ENCODE data around the gene DLGAP1.

- TF ChIP-seq CTCF (IDR thresholded peaks at IDR 0.05) (no peak), POLR2A (IDR thresholded peaks at IDR 0.05) (no peak)
Observed at GRCh38 chr18:3541549-3542386, 913.3 kb downstream of the DLGAP1 start.

All from testis (tissue), 2 donors.